ENCODE measurements around the gene NOM1.
A peak's percentile ranks its signal among the peaks of the same experiment; 100 is the strongest.

GRCh38 chr7:157006829-157007469, 57.4 kb downstream of the NOM1 start:
- TF ChIP-seq CTCF (conservative IDR thresholded peaks at IDR 0.05; ENCODE audit: low read depth in 2 of 2) (no peak), POLR2AphosphoS5 (IDR thresholded peaks at IDR 0.05; ENCODE audit: low read depth) (no peak), EZH2 (IDR thresholded peaks at IDR 0.05; ENCODE audit: low read depth, unreplicated experiment) (peak; percentile 65), EZH2phosphoT487 (IDR thresholded peaks at IDR 0.05; ENCODE audit: unreplicated experiment) (peak; percentile 73), CREB1 (CRISPR knock-in tag; IDR thresholded peaks at IDR 0.05; ENCODE audit: low read depth) (no peak), NANOG (IDR thresholded peaks at IDR 0.05; ENCODE audit: borderline replicate concordance) (no peak), ZNF114 (CRISPR knock-in tag; IDR thresholded peaks at IDR 0.05) (no peak)

Data from GM23338 (cell line).